K562 (cell line): Measurements from ENCODE around the gene NDUFAB1. TPM values are rescaled to one million over a fixed set of nuclear protein-coding genes. Genes with fewer than 3 reads are reported as not detected.

Experiments
- ATAC-seq: fragments of 200-7000 bp; cut with Tn5 transposase; 3 replicates; pipeline ENCODE4 v1.9.1; 2020; ENCODE audit warnings: moderate library complexity
- BruUV-seq: library from RNA; stranded (reverse); fragments of 400-500 nt; replicated peaks from 2 replicates; lab custom pipeline; 2021; lab: Mats Ljungman, UMichigan
- CTCF ChIA-PET: fragments of 300-600 bp; formaldehyde crosslinking; extraction: SDS; loops from one replicate; lab custom pipeline; 2021; ENCODE audit warnings: low intra/inter-chr PET ratio; lab: Yijun Ruan, JAX
- POLR2A ChIA-PET: fragments of 300-600, 350-650 bp; sonication (Branson Sonifier 250); formaldehyde crosslinking; extraction: SDS; loops from one replicate; lab custom pipeline; 2021; ENCODE audit warnings: antibody characterized with exemption, inconsistent platforms; lab: Yijun Ruan, JAX
- DNase-seq, 4 experiments: peaks; one replicate each; pipeline versions ENCODE4 v3.0.0 to v3.0.0-alpha.2; 2011 to 2018; ENCODE audit warnings: low spot score in 3 of 4, mixed read lengths in 3 of 4; ENCODE audit errors: extremely low read depth in 1 of 4
- FAIRE-seq: peaks from 2 replicates; lab custom pipeline; 2011; peaks lifted over from hg19 to GRCh38; lab: Jason Lieb, UNC
- H2AFZ ChIP-seq: 2 replicates; pipeline ENCODE4 v1.6.0; 2011; ENCODE audit warnings: low read depth, low read length, control low read depth, inconsistent platforms
- H3K27ac ChIP-seq: fragments of 200-600 bp; 3 replicates; pipeline ENCODE4 v1.8.0; 2011; ENCODE audit warnings: low read depth, mild to moderate bottlenecking, control low read depth, inconsistent platforms, low read length, moderate library complexity, mixed read lengths; ENCODE audit errors: extremely low read depth
- H3K27me3 ChIP-seq, 2 experiments: fragments of 300-600 bp in 1 of 2; 2 replicates in 1 of 2; 3 replicates in 1 of 2; pipeline versions ENCODE4 v1.6.0 to v1.8.0; 2011; ENCODE audit warnings: inconsistent platforms in 2 of 2, low read length in 2 of 2, mild to moderate bottlenecking in 1 of 2, mixed read lengths in 1 of 2, moderate library complexity in 1 of 2; ENCODE audit not compliant: control insufficient read depth in 2 of 2, insufficient read depth in 2 of 2
- H3K36me3 ChIP-seq: fragments of 300-600 bp; 3 replicates; pipeline ENCODE4 v1.8.0; 2011; ENCODE audit warnings: mild to moderate bottlenecking, low read length, inconsistent platforms; ENCODE audit not compliant: control insufficient read depth, insufficient read depth
- H3K4me1 ChIP-seq, 2 experiments: fragments of 200-600 bp in 1 of 2; replicated peaks in 1 of 2; 2 replicates in 1 of 2; 3 replicates in 1 of 2; pipeline versions ENCODE4 v1.5.1 to v1.8.0; 2011; ENCODE audit warnings: inconsistent platforms in 2 of 2, low read length in 2 of 2, mild to moderate bottlenecking in 1 of 2, mixed read lengths in 1 of 2, moderate library complexity in 1 of 2; ENCODE audit not compliant: control insufficient read depth in 2 of 2, insufficient read depth in 2 of 2
- H3K4me2 ChIP-seq: 2 replicates; pipeline ENCODE4 v1.6.1; 2011; ENCODE audit warnings: low read length, control low read depth, inconsistent platforms, mixed read lengths; ENCODE audit not compliant: insufficient read depth
- H3K4me3 ChIP-seq: fragments of 200-600 bp; sonication (generic), shearing (Covaris generic); 2 replicates; pipeline ENCODE4 v1.5.1; 2016; ENCODE audit warnings: control low read depth, inconsistent platforms
- H3K79me2 ChIP-seq: fragments of 200-600 bp; 3 replicates; pipeline ENCODE4 v1.8.0; 2011; ENCODE audit warnings: low read length, inconsistent platforms; ENCODE audit not compliant: control insufficient read depth, insufficient read depth
- H3K9ac ChIP-seq, 2 experiments: 2 replicates each; pipeline versions ENCODE4 v1.6.0 to v1.6.1; 2011; ENCODE audit warnings: low read depth in 2 of 2, low read length in 2 of 2, control low read depth in 1 of 2, inconsistent platforms in 1 of 2, mild to moderate bottlenecking in 1 of 2, mixed read lengths in 1 of 2; ENCODE audit not compliant: insufficient read depth in 1 of 2
- H3K9me1 ChIP-seq: one replicate; pipeline ENCODE4 v1.6.0; 2011; ENCODE audit warnings: inconsistent platforms, mild to moderate bottlenecking, low read length, moderate library complexity; ENCODE audit not compliant: control insufficient read depth, insufficient read depth
- H3K9me3 ChIP-seq: replicated peaks from 2 replicates; pipeline ENCODE4 v1.5.1; 2011; ENCODE audit warnings: low read depth, low read length, inconsistent platforms; ENCODE audit not compliant: control insufficient read depth, insufficient read depth
- H4K20me1 ChIP-seq: replicated peaks from 2 replicates; pipeline ENCODE4 v1.6.1; 2011; ENCODE audit warnings: low read length, inconsistent platforms, mixed read lengths; ENCODE audit not compliant: control insufficient read depth, insufficient read depth
- DACH1 ChIP-seq: fragments of 450-650 bp; IDR thresholded peaks from 2 replicates; pipeline ENCODE4 v1.6.1; 2018; ENCODE audit not compliant: partially characterized antibody
- NFIX ChIP-seq: fragments of 250-450 bp; sonication (Bioruptor Pico); IDR thresholded peaks from 2 replicates; pipeline ENCODE4 v1.4.0; 2020; ENCODE audit warnings: low read depth, mild to moderate bottlenecking, moderate library complexity
- SMAD2 ChIP-seq: fragments of 150-350 bp; IDR thresholded peaks from 2 replicates; pipeline ENCODE4 v1.6.1; 2014; ENCODE audit warnings: low read depth, mild to moderate bottlenecking, low read length
- ZNF707 ChIP-seq: fragments of 250-450 bp; sonication (Bioruptor Pico); conservative IDR thresholded peaks from 2 replicates; pipeline ENCODE4 v1.8.0; 2022; ENCODE audit warnings: inconsistent platforms, mild to moderate bottlenecking, moderate library complexity
- WGBS: fragments of 100-300 bp; shearing (Covaris generic); methylation state at CpG from one replicate; pipeline ENCODE4 v1.1.6; 2016; ENCODE audit warnings: low coverage, mixed read lengths; ENCODE audit not compliant: insufficient coverage; ENCODE audit errors: missing lambda C conversion rate; 5-methylcytosine and 5-hydroxymethylcytosine counted together
- in situ Hi-C: fragments of 300-500 bp; cut with MboI; formaldehyde crosslinking; loops from 4 replicates; pipeline ENCODE4 v1.15.0; 2018; ENCODE audit warnings: inconsistent platforms, mixed read lengths
- intact Hi-C: fragments of 100-400 bp; cut with micrococcal nuclease; formaldehyde crosslinking; loops from 2 replicates; pipeline ENCODE4 v1.14.2; 2022
- polyA plus RNA-seq, 8 experiments: library from polyadenylated mRNA; depleted of rRNA in 4 of 8; stranded (reverse) in 5 of 8; unstranded in 3 of 8; fragments of >200 nt; fragmentation: Nextera tagmentation in 2 of 8; fragmentation: Illumina TruSeq in 1 of 8; extraction: Ambion mirVana in 2 of 8; extraction: Trizol in 1 of 8; gene quantifications; 2 replicates each; pipeline versions ENCODE4 v1.2.1 to v1.2.3, GENCODE V29; 2011 to 2014; ENCODE audit warnings: inconsistent platforms in 1 of 8, missing spikeins in 1 of 8
- total RNA-seq, 7 experiments: library from RNA; depleted of rRNA in 6 of 7; stranded (reverse); fragments of >200 nt in 6 of 7; fragmentation: Illumina TruSeq in 2 of 7; extraction: Trizol in 2 of 7; gene quantifications; 2 replicates each; pipeline versions ENCODE4 v1.2.1 to v1.2.3, GENCODE V29; 2011 to 2021; ENCODE audit warnings: low replicate concordance in 1 of 7
- TF ChIP-seq, protein P1 (sequence below): sonication (generic); formaldehyde crosslinking; IDR thresholded peaks from 2 replicates; pipeline ENCODE4 v1.8.1; 2023; ENCODE audit warnings: mild to moderate bottlenecking, missing genetic modification reagents

NDUFAB1 gene
- total and polyA plus RNA-seq, 9 of the 15 experiments (the other 6 are each of a cell fraction or from before 2014, with no cell fraction given) = 123 to 481 (median 238) TPM

DNA sequence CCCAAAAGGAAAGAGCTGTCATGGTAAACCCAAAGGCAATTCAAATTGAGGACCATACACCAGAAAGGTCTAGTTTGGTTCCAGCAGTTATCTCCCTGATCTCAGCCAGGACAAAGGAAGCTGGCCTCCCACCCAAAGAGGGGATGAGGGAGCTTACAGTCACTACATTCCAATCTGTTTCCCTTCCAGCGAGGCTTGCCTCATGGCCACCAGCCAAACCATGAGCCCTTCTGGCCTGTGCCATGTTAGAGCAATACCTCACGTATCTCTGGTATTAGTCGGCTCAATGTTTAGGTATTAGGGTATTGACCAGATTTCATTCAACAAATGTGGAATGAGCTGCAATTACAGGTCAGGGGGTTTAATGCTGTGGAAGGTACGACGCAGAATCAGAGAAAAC lies 8.4 kb downstream of the NDUFAB1 start:
- H3K4me1 ChIP-seq = no peaks in the 10 kb centered on the region; a peak in 1 of 5 replicates
- H3K27ac ChIP-seq = no peak overlapping the region
- peaks cover 59% of the 10 kb centered on the region for H3K79me2 ChIP-seq
- peaks cover 4% of the 10 kb centered on the region for H4K20me1 ChIP-seq
- DNase-seq = no peak
- H3K9ac ChIP-seq = no peak overlapping the region; a peak in 1 of 4 replicates
- 85% methylated on average over 3 of the region's 5 CpGs for WGBS
- no peak for ATAC-seq
- POLR2A ChIA-PET = interaction anchor here (0.6 kb wide), 1 partner anchor 553 kb away, joined by 3 read pairs; no protein-coding TSS in a partner anchor
- no TSS peak for BruUV-seq
- no peaks in the 10 kb centered on the region for H3K9me3 ChIP-seq
- no peaks in the 10 kb centered on the region for H3K27me3 ChIP-seq
- H3K4me2 ChIP-seq = no peak overlapping the region
- no peak overlapping the region for H3K4me3 ChIP-seq
- CTCF ChIA-PET = no interaction called here
- peaks cover 87% of the 10 kb centered on the region for H3K36me3 ChIP-seq
- intact Hi-C loops = no loop called here
- no peak for FAIRE-seq
- TF ChIP-seq DACH1 (no peak), NFIX (CRISPR knock-in tag) (no peak), SMAD2 (no peak), ZNF707 (CRISPR knock-in tag) (no peak)
- TF ChIP-seq, protein P1, sequence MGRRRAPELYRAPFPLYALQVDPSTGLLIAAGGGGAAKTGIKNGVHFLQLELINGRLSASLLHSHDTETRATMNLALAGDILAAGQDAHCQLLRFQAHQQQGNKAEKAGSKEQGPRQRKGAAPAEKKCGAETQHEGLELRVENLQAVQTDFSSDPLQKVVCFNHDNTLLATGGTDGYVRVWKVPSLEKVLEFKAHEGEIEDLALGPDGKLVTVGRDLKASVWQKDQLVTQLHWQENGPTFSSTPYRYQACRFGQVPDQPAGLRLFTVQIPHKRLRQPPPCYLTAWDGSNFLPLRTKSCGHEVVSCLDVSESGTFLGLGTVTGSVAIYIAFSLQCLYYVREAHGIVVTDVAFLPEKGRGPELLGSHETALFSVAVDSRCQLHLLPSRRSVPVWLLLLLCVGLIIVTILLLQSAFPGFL (CRISPR knock-in tag) = no peak
- in situ Hi-C loops = no loop called here
- H2AFZ ChIP-seq = no peak overlapping the region
- H3K9me1 ChIP-seq = no peaks in the 10 kb centered on the region
